Endothelial cell of umbilical vein (primary cell): ENCODE data around the gene LRCH2. TPM values are rescaled to one million over a fixed set of nuclear protein-coding genes. Genes with fewer than 3 reads are reported as not detected.

Source experiments
- BruUV-seq: library from RNA; stranded (reverse); fragments of 400-500 nt; replicated peaks from 2 replicates; lab custom pipeline; 2021; lab: Mats Ljungman, UMichigan
- CTCF ChIA-PET: fragments of 300-600, 350-600 bp; sonication (Branson Sonifier 250); formaldehyde crosslinking; loops from one replicate; lab custom pipeline; 2021; ENCODE audit warnings: antibody characterized with exemption, inconsistent platforms; lab: Charles Lee
- POLR2A ChIA-PET: fragments of 300-600, 350-600 bp; sonication (Branson Sonifier 250); formaldehyde crosslinking; loops from one replicate; lab custom pipeline; 2021; ENCODE audit warnings: antibody characterized with exemption, inconsistent platforms; lab: Charles Lee
- DNase-seq: peaks from one replicate; pipeline ENCODE4 v3.0.0-alpha.2; 2011; ENCODE audit warnings: low read depth, low spot score
- FAIRE-seq: peaks from 2 replicates; lab custom pipeline; 2011; peaks lifted over from hg19 to GRCh38; lab: Jason Lieb, UNC
- H2AFZ ChIP-seq: 2 replicates; pipeline ENCODE4 v1.6.0; 2012; ENCODE audit warnings: low read depth, low read length, control low read depth, inconsistent platforms
- H3K27ac ChIP-seq: 2 replicates; pipeline ENCODE4 v1.5.1; 2011; ENCODE audit warnings: low read depth, mild to moderate bottlenecking, control low read depth, low read length, moderate library complexity; ENCODE audit not compliant: insufficient read depth
- H3K27me3 ChIP-seq, 2 experiments: 2 replicates each; pipeline versions ENCODE4 v1.6.0 to v1.6.1; 2011; ENCODE audit warnings: low read length in 2 of 2, mixed read lengths in 1 of 2; ENCODE audit not compliant: control insufficient read depth in 2 of 2, insufficient read depth in 2 of 2
- H3K36me3 ChIP-seq, 2 experiments: 2 replicates in 1 of 2; 3 replicates in 1 of 2; pipeline ENCODE4 v1.5.1; 2011; ENCODE audit warnings: low read length in 2 of 2, mild to moderate bottlenecking in 1 of 2, moderate library complexity in 1 of 2; ENCODE audit not compliant: control insufficient read depth in 2 of 2, insufficient read depth in 2 of 2; ENCODE audit errors: extremely low read depth in 1 of 2
- H3K4me1 ChIP-seq: 3 replicates; pipeline ENCODE4 v1.5.1; 2011; ENCODE audit warnings: mild to moderate bottlenecking, low read length; ENCODE audit not compliant: control insufficient read depth, insufficient read depth; ENCODE audit errors: extremely low read depth
- H3K4me2 ChIP-seq: 2 replicates; pipeline ENCODE4 v1.6.1; 2011; ENCODE audit warnings: low read length, control low read depth, mixed read lengths; ENCODE audit not compliant: insufficient read depth
- H3K4me3 ChIP-seq, 3 experiments: fragments of 200-600 bp in 1 of 3; sonication (generic), shearing (Covaris generic) in 1 of 3; replicated peaks in 1 of 3; 2 replicates each; pipeline ENCODE4 v1.5.1; 2011 to 2016; ENCODE audit warnings: control low read depth in 3 of 3, low read length in 3 of 3, mild to moderate bottlenecking in 2 of 3, inconsistent platforms in 1 of 3, low read depth in 1 of 3, moderate library complexity in 1 of 3; ENCODE audit not compliant: insufficient read depth in 1 of 3
- H3K79me2 ChIP-seq: 2 replicates; pipeline ENCODE4 v1.6.0; 2012; ENCODE audit warnings: low read length, inconsistent platforms; ENCODE audit not compliant: control insufficient read depth, insufficient read depth
- H3K9ac ChIP-seq: replicated peaks from 2 replicates; pipeline ENCODE3; 2011; ENCODE audit warnings: low read length, control low read depth; ENCODE audit not compliant: insufficient read depth; ENCODE audit errors: extremely low read depth
- H3K9me1 ChIP-seq: replicated peaks from 3 replicates; pipeline ENCODE4 v1.6.0; 2011; ENCODE audit warnings: mild to moderate bottlenecking, low read length; ENCODE audit not compliant: control insufficient read depth, insufficient read depth; ENCODE audit errors: extremely low read depth
- H3K9me3 ChIP-seq: replicated peaks from 2 replicates; pipeline ENCODE4 v1.5.1; 2012; ENCODE audit warnings: low read length, inconsistent platforms; ENCODE audit not compliant: control insufficient read depth, insufficient read depth
- H4K20me1 ChIP-seq: replicated peaks from 2 replicates; pipeline ENCODE3; 2011; ENCODE audit warnings: mild to moderate bottlenecking, low read length; ENCODE audit not compliant: control insufficient read depth, insufficient read depth; ENCODE audit errors: extremely low read depth
- CTCF ChIP-seq, 2 donors: IDR thresholded peaks; 1 replicate in 1 of 2; 2 replicates in 1 of 2; pipeline ENCODE4 v1.5.1; 2011; ENCODE audit warnings: low read length in 2 of 2, mild to moderate bottlenecking in 2 of 2, moderate library complexity in 2 of 2, control low read depth in 1 of 2, inconsistent platforms in 1 of 2, low read depth in 1 of 2; ENCODE audit not compliant: insufficient read depth in 1 of 2; ENCODE audit errors: extremely low read depth in 1 of 2
- EZH2 ChIP-seq: IDR thresholded peaks from 2 replicates; pipeline ENCODE4 v1.6.1; 2012; ENCODE audit warnings: borderline replicate concordance, low read depth, mild to moderate bottlenecking, moderate library complexity, low read length, inconsistent platforms; ENCODE audit not compliant: severe bottlenecking
- GATA2 ChIP-seq: IDR thresholded peaks from 2 replicates; pipeline ENCODE4 v1.7.0; 2011; ENCODE audit warnings: low read depth, mild to moderate bottlenecking, moderate library complexity, mixed read lengths, low read length; ENCODE audit not compliant: insufficient read length, insufficient read depth
- JUN ChIP-seq: IDR thresholded peaks from 2 replicates; pipeline ENCODE4 v1.6.1; 2011; ENCODE audit warnings: borderline replicate concordance, low read depth; ENCODE audit not compliant: insufficient read length, insufficient read depth
- MAX ChIP-seq: IDR thresholded peaks from 2 replicates; pipeline ENCODE4 v1.6.1; 2011; ENCODE audit not compliant: insufficient read depth, insufficient read length
- MYC ChIP-seq: IDR thresholded peaks from one replicate; pipeline ENCODE4 v1.6.1; 2011; ENCODE audit warnings: mild to moderate bottlenecking, low read depth, low read length
- POLR2A ChIP-seq: IDR thresholded peaks from 2 replicates; pipeline ENCODE4 v1.6.1; 2012; ENCODE audit warnings: low read depth, mild to moderate bottlenecking, control low read depth, low read length
- POLR2AphosphoS5 ChIP-seq: IDR thresholded peaks from 2 replicates; pipeline ENCODE4 v1.6.1; 2012; ENCODE audit warnings: low read depth, mild to moderate bottlenecking, control low read depth, low read length, moderate library complexity; ENCODE audit not compliant: insufficient read depth
- dilution Hi-C: fragments of 300-500 bp; cut with MboI; formaldehyde crosslinking; loops from one replicate; pipeline ENCODE4 v1.15.0; 2019; ENCODE audit warnings: low sequenced_read_pairs; ENCODE audit not compliant: extremely low pct_ligation_motif_present
- intact Hi-C: fragments of 100-400 bp; cut with micrococcal nuclease; formaldehyde crosslinking; loops from one replicate; pipeline ENCODE4 v1.10.0; 2022
- polyA plus RNA-seq, 4 experiments: library from polyadenylated mRNA; depleted of rRNA in 3 of 4; stranded (reverse) in 3 of 4; unstranded in 1 of 4; fragments of >200 nt; gene quantifications; 2 replicates each; pipeline versions ENCODE4 v1.2.1 to v1.2.3, GENCODE V29; 2011 to 2012; ENCODE audit warnings: missing spikeins in 1 of 4
- total RNA-seq: library from RNA; stranded (reverse); gene quantifications from 2 replicates; pipeline ENCODE4 v1.2.3, GENCODE V29; 2021

LRCH2 gene
- total and polyA plus RNA-seq, 2 donors (not counting 3 experiments of a cell fraction or from before 2014, with no cell fraction given), result 1.1 to 4.6 TPM

DNA sequence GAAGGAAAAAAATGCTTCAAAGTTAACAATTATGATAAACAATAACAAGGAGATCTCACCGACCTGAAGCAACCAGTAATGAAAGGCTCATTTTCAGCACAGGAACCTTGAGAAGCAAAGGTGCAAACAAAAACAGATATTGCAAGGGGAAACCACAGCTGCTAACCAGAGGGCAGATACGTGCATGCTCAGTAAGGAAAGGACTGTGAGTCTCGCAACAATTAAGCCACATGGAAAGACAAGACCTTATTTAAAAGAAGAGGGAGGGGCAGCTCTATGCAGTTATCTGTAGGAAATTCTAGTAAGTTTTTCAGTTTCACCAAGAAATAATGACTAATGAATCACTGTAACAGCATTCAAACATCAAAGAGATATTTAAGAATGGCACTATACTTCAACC is 19.3 kb downstream of the LRCH2 start:
- ChIA-PET POLR2A (no interaction called here), CTCF (no interaction called here)
- H3K27ac ChIP-seq, result no peak overlapping the region
- DNase-seq (no peak), FAIRE-seq (no peak)
- H3K79me2 ChIP-seq, result no peaks in the 10 kb centered on the region
- no peak overlapping the region for H3K4me2 ChIP-seq
- H3K4me1 ChIP-seq, result no peaks in the 10 kb centered on the region
- H3K27me3 ChIP-seq, result no peaks in the 10 kb centered on the region
- no peaks in the 10 kb centered on the region for H3K36me3 ChIP-seq
- no TSS peak for BruUV-seq
- H3K9me1 ChIP-seq, result no peaks in the 10 kb centered on the region
- dilution Hi-C loops (no loop called here), intact Hi-C loops (no loop called here)
- H2AFZ ChIP-seq, result no peak overlapping the region
- H3K9me3 ChIP-seq, result no peaks in the 10 kb centered on the region
- no peak overlapping the region for H3K9ac ChIP-seq
- no peaks in the 10 kb centered on the region for H4K20me1 ChIP-seq
- TF ChIP-seq MYC (no peak), MAX (no peak), JUN (no peak), CTCF (IDR thresholded peaks at IDR 0.05; ENCODE audit: extremely low read depth in 1 of 2, insufficient read depth in 1 of 2, low read depth in 1 of 2, low read length in 2 of 2) (no peak), POLR2A (no peak), GATA2 (no peak), EZH2 (no peak), POLR2AphosphoS5 (no peak)
- no peak overlapping the region for H3K4me3 ChIP-seq
